Measurements from ENCODE around the gene SLC16A6. TPM values are rescaled to one million over a fixed set of nuclear protein-coding genes. Genes with fewer than 3 reads are reported as not detected.

The SLC16A6 gene
- total RNA-seq, 4 donors from 2014 or later = 0.38 to 9.2 (median 1.6) TPM

DNA sequence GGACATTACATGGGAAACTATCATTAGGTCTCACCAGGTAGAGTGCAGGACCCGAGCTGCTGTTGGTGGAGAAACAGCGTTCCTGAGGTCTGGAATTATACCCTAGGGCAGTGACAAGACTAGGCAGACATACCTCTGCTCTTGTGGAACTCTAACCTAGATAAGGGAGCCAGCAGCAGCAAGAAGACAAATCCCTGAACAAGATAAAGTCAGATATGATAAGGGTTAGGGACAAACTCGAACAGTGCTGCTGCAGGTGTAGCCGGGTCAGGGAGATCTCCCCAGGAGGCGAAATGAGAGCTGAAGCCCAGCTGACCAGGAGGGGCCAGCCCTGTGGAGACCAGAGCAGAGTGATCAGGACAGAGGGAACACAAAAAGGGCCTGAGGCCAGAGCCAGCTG lies 35.0 kb upstream of the SLC16A6 start:
- TF ChIP-seq, protein P1, sequence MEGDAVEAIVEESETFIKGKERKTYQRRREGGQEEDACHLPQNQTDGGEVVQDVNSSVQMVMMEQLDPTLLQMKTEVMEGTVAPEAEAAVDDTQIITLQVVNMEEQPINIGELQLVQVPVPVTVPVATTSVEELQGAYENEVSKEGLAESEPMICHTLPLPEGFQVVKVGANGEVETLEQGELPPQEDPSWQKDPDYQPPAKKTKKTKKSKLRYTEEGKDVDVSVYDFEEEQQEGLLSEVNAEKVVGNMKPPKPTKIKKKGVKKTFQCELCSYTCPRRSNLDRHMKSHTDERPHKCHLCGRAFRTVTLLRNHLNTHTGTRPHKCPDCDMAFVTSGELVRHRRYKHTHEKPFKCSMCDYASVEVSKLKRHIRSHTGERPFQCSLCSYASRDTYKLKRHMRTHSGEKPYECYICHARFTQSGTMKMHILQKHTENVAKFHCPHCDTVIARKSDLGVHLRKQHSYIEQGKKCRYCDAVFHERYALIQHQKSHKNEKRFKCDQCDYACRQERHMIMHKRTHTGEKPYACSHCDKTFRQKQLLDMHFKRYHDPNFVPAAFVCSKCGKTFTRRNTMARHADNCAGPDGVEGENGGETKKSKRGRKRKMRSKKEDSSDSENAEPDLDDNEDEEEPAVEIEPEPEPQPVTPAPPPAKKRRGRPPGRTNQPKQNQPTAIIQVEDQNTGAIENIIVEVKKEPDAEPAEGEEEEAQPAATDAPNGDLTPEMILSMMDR (IDR thresholded peaks at IDR 0.05; ENCODE audit: low read depth) = no peak

DNA sequence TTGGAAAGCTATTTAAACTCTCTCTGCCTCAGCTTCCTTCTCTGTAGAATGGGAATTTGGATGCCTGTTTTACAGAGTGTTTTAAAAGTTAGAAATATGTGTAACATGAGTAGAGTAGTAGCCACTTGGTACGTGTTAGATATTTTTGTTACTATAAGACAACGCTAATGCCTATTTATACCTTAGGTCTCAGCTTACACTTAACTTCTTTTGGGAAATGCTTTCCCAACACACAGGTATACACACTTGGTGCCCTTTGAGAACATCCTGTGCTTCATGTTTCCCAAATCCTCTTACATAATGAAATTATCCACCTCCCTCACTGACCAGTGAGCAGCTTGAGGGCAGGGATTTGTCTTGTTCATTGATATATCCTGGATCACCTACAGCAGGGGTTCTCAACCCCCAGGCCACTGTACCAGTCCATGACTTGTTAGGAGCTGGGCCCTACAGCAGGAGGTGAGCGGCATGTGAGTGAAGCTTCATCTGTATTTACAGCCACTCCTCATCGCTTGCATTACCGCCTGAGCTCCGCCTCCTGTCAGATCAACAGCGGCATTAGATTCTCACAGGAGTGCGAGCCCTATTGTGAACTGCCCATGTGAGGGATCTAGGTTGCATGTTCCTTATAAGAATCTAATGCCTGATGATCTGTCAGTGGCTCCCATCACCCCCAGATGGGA lies 33.9 kb upstream of the SLC16A6 start:
- TF ChIP-seq, protein P1 (IDR thresholded peaks at IDR 0.05; ENCODE audit: low read depth) = no peak

DNA sequence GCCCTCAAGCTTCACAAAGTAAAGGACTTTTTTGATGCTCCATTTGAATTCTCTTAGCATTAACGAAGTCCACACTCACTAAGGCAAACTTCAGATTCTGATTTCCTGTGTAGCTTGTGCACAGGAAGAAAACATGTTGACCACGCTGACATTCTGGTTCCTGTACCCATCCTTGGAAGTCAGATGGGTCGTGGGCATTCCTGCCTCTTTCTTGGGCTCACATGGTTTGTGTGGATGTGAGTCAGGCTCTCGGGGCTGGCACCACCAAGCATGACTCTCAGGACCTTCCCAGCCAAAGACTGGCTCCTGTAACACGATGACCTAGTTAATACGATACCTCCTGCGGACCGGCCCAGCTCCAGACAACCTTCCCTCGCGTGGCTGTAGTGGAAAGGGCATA lies 33.2 kb upstream of the SLC16A6 start:
- TF ChIP-seq, protein P1 (IDR thresholded peaks at IDR 0.05; ENCODE audit: low read depth) = no peak

DNA sequence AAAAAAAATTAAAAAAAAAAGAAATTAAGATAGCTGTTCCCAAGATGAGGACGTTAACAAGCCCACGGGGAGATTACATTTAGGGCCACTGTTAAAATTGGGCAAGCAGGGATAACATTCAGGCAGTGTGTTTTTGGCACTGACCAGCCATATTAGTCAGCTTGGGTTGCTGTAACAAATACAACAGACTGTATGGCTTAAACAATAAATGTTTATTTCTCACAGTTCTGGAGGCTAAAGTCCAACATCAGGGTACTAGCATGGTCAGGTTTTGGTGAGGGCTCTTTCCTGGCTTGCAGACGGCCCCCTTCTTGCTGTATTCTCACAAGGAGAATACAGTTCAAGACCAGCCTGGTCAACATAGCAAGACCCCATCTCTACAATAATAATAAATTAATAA lies 31.7 kb upstream of the SLC16A6 start:
- TF ChIP-seq, protein P1 (IDR thresholded peaks at IDR 0.05; ENCODE audit: low read depth) = no peak

DNA sequence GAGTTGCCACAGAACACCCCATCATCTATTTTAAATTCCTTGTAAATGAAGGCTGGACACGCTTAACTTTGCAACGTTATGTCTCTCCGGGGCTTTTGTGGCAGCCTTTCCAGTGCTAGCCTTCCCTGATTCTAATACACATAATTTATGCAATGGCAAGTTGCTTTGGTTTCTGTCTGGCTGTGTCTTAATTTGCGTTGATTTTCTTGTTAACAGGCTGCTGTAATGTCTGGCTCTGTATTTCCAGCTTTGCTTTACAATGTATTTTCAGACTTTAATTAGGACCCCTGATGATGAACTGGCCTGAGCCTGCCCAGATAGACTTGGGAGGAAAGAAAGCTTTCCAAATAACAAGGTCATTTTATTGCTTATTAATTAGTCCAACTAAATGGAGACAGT lies 30.6 kb upstream of the SLC16A6 start:
- TF ChIP-seq, protein P1 (IDR thresholded peaks at IDR 0.05; ENCODE audit: low read depth) = no peak

DNA sequence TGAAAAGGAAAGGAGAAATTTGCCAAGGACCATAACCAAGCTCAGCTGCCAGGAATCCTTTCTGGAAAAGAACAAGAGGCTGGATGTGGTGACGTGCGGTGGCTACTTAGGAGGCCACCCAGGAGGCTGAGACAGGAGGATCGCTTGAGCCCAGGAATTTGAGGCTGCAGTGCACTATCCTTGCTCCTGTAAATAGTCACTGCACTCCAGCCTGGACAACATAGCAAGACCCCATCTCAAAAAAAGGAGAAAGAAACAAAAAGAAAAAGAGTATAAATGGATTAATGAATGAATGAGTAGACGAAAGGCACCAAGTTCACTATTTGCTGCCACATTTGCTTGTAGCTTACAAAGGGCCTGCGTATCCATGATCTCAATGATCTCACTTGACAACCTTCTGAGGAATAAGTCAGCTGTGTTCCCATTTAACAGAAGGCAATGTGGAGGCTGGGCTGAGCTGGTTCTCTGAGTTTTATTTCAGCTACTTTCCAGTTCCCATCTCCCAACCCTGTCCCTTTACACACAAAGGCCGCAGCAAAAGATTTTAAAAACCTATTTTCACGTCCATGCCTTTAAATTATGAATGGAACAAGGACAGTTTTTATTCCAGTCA lies 30.1 kb upstream of the SLC16A6 start:
- TF ChIP-seq, protein P1 (IDR thresholded peaks at IDR 0.05; ENCODE audit: low read depth) = no peak

DNA sequence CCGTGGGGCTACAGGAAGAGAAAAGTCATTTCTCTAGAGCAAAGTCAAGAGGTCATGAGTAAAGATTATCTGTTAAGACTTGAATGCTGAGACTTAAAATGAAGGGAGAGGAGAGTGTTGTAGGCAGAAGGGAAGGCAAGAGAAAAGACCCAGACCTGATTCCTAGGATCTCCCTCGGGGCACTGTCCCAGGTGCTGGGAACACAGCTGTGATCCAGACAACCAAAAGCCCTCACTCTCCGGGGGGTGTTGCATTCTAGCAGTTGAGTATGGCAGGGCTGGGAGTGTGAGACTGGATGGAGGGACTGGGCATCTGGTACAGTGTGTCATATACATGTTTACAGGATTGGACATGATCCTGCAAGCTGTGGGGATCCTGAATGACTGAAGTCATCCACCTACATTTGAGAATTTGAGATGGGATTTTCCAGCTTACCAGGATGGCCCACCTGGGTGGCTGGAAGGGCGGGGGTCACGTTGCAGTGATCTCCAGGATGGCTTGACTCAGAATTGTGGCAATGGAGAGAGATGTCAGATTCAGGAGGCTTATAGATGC lies 29.5 kb upstream of the SLC16A6 start:
- TF ChIP-seq, protein P1 (IDR thresholded peaks at IDR 0.05; ENCODE audit: low read depth) = no peak
